Measurements from ENCODE around the gene TMTC2. TPM values are rescaled to one million over a fixed set of nuclear protein-coding genes. Genes with fewer than 3 reads are reported as not detected.

Gene TMTC2
- total and polyA plus RNA-seq, 3 donors from 2014 or later, result 8.1 to 22.4 (median 19.4) TPM

DNA sequence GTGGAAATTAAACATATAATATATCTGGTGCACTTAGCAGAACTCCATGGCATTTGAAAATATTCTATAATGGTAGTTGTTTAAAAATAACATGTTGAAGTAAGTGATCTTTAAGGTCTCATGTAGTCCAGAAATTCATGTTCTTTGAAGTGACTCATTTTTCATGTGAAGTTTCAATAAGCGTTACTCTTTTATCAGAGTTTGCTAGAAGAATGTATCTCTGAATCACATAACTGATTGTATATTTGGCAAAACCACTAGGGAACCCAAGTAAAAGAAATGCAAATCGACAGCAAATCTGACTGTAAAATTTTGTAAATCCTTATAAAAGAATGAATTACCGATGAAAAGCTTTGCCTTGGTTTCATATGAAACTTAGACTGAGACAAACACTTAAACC, 463.3 kb downstream of the TMTC2 start:
- H3K9me3 ChIP-seq, result no peaks in the 10 kb centered on the region
- no peak overlapping the region for H3K4me3 ChIP-seq
- DNase-seq, result no peak
- H3K36me3 ChIP-seq (ENCODE audit: low read depth, missing control alignments), result no peaks in the 10 kb centered on the region
- H3K27ac ChIP-seq, result no peak overlapping the region
- no peaks in the 10 kb centered on the region for H3K27me3 ChIP-seq
- intact Hi-C loops (cut with DNase I; ENCODE audit: low total_unique reads), result no loop called here
- TF ChIP-seq, protein P1, sequence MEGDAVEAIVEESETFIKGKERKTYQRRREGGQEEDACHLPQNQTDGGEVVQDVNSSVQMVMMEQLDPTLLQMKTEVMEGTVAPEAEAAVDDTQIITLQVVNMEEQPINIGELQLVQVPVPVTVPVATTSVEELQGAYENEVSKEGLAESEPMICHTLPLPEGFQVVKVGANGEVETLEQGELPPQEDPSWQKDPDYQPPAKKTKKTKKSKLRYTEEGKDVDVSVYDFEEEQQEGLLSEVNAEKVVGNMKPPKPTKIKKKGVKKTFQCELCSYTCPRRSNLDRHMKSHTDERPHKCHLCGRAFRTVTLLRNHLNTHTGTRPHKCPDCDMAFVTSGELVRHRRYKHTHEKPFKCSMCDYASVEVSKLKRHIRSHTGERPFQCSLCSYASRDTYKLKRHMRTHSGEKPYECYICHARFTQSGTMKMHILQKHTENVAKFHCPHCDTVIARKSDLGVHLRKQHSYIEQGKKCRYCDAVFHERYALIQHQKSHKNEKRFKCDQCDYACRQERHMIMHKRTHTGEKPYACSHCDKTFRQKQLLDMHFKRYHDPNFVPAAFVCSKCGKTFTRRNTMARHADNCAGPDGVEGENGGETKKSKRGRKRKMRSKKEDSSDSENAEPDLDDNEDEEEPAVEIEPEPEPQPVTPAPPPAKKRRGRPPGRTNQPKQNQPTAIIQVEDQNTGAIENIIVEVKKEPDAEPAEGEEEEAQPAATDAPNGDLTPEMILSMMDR (IDR thresholded peaks at IDR 0.05), result no peak
- TF ChIP-seq POLR2A (IDR thresholded peaks at IDR 0.05), result no peak
- H3K4me1 ChIP-seq, result no peaks in the 10 kb centered on the region
- WGBS, 2 donors, result 83 to 92% methylated on average over 3 of the region's 3 CpGs

DNA sequence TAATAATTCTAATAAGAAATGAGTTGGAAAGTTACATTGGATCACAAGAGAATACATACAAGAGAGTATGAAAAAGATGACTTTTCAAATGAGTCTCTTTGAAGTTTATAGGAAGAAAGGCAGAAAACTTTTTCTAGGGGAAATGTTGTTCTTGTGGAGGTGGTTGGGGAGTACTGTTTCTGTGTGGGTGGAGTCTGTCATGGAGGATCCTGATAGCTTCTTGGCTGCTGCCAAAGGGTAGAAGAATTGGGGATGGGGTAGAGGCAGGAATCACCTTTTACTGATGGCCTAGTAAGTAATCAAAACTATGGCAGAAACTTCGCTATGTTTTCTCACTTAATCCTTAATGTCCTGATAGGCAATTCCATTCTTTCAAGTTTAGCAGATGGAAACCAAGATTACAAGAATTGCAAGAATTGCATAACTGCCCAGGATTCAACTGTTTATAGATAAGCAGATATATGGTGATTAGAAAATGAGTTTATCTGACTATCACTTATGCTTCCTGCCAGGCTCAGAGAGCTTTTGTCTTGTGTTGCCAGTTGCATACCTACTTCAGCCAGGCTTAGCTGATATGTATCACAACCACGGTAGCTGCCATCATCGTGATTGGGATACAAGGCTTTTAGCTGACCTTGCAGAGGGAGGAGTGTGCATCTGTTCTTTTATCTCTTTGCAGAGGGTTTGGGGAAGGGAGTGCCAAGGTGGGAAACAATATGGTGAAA, 463.9 kb downstream of the TMTC2 start:
- Histone ChIP-seq H3K27me3 (no peaks in the 10 kb centered on the region), H3K4me1 (no peaks in the 10 kb centered on the region), H3K27ac (no peak overlapping the region), H3K4me3 (no peak overlapping the region), H3K36me3 (ENCODE audit: low read depth, missing control alignments) (no peaks in the 10 kb centered on the region), H3K9me3 (no peaks in the 10 kb centered on the region)
- DNase-seq, result no peak
- intact Hi-C loops (cut with DNase I; ENCODE audit: low total_unique reads), result no loop called here
- 70 to 87% methylated on average over 3 of the region's 3 CpGs for WGBS, 2 donors
- TF ChIP-seq, protein P1 (IDR thresholded peaks at IDR 0.05), result no peak
- no peak for TF ChIP-seq POLR2A (IDR thresholded peaks at IDR 0.05)

DNA sequence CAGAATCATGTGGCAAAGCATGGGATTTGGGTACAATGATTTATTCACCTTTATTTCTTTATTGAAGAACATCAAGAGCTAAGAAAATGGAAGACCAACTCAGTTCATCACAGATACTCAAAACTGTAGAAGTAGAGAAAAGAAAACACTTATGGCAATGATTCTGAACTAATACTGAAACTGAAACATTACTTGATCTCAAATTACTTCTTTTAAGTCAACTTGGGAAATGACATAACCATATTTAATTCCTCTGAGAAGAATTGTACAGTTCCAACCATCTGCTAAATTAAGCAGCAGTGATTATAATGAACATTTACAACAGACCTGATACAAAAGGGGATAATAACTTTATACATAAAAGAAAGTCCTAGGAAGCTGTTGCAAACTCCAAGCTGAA, 466.5 kb downstream of the TMTC2 start:
- TF ChIP-seq POLR2A (IDR thresholded peaks at IDR 0.05), result no peak
- TF ChIP-seq, protein P1 (IDR thresholded peaks at IDR 0.05), result no peak
- no peaks in the 10 kb centered on the region for H3K9me3 ChIP-seq
- DNase-seq, result no peak
- no peaks in the 10 kb centered on the region for H3K36me3 ChIP-seq (ENCODE audit: low read depth, missing control alignments)
- no peaks in the 10 kb centered on the region for H3K4me1 ChIP-seq
- no peak overlapping the region for H3K4me3 ChIP-seq
- H3K27me3 ChIP-seq, result no peaks in the 10 kb centered on the region
- intact Hi-C loops (cut with DNase I; ENCODE audit: low total_unique reads), result no loop called here
- H3K27ac ChIP-seq, result no peak overlapping the region

DNA sequence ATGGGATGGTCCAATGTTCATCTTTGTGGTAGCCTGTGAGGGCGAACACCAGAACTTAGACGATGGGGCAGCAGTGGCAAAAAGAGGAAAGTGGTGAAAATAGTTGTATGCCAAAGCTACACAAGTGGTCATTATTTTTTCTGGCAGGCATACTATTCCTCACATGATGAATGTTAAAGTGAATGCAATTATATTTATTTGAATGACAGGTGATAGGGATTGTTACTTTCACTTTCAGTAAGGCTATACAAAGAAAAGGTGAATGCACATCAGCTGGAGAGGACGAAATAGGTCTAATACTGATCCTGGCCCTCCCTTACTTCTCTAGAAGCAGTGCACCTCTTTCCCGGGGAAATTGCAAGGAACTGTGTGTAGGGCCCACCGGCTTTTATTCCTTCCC, 470.1 kb downstream of the TMTC2 start:
- Histone ChIP-seq H3K36me3 (ENCODE audit: low read depth, missing control alignments) (no peaks in the 10 kb centered on the region), H3K4me1 (no peaks in the 10 kb centered on the region), H3K9me3 (no peaks in the 10 kb centered on the region), H3K27ac (no peak overlapping the region), H3K4me3 (no peak overlapping the region), H3K27me3 (no peaks in the 10 kb centered on the region)
- TF ChIP-seq, protein P1 (IDR thresholded peaks at IDR 0.05), result no peak
- TF ChIP-seq POLR2A (IDR thresholded peaks at IDR 0.05), result no peak
- 87 to 88% methylated on average over 5 of the region's 5 CpGs for WGBS, 2 donors
- no peak for DNase-seq
- intact Hi-C loops (cut with DNase I; ENCODE audit: low total_unique reads), result no loop called here

DNA sequence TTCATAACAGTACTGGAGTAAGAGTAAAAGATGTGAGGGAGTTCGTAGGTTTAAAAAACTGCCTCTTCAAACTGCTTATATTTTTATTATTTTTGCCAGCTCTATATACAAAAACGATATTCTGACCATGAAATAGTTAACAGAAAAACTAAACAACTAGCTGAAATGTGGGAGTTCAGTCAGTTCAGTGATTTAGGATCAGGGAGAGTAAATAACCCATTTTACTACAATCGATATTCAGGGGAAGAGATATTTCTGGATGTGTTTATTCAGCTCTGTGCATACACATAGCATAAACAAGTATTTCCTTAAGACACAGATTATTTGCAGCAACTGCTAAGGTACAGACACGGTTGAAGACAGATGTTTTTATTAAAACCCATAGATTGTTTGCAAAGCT, 470.9 kb downstream of the TMTC2 start:
- H3K36me3 ChIP-seq (ENCODE audit: low read depth, missing control alignments), result no peaks in the 10 kb centered on the region
- no peaks in the 10 kb centered on the region for H3K27me3 ChIP-seq
- intact Hi-C loops (cut with DNase I; ENCODE audit: low total_unique reads), result no loop called here
- H3K4me3 ChIP-seq, result no peak overlapping the region
- H3K9me3 ChIP-seq, result no peaks in the 10 kb centered on the region
- no peak for DNase-seq
- WGBS, 2 donors, result 70 to 72% methylated on average over 4 of the region's 4 CpGs
- H3K27ac ChIP-seq, result no peak overlapping the region
- no peak for TF ChIP-seq POLR2A (IDR thresholded peaks at IDR 0.05)
- TF ChIP-seq, protein P1 (IDR thresholded peaks at IDR 0.05), result no peak
- H3K4me1 ChIP-seq, result no peaks in the 10 kb centered on the region

Measured in testis (tissue), 3 donors.